Prostate gland (tissue), 2 donors: ENCODE measurements around the gene MAML1.

Source experiments
- POLR2A ChIP-seq: fragments of 450-650 bp; IDR thresholded peaks from one replicate; pipeline ENCODE4 v1.6.1; 2016; ENCODE audit warnings: antibody characterized with exemption, mild to moderate bottlenecking
- POLR2AphosphoS5 ChIP-seq: sonication (generic); formaldehyde crosslinking; IDR thresholded peaks from one replicate; pipeline ENCODE4 v1.6.1; 2017; ENCODE audit warnings: antibody characterized with exemption
- TF ChIP-seq, protein P1 (sequence below), 4 experiments: fragments of 200-600 bp in 2 of 4; fragments of 450-650 bp in 2 of 4; sonication (generic) in 2 of 4; IDR thresholded peaks; 1 replicate in 3 of 4; 2 replicates in 1 of 4; pipeline ENCODE4 v1.5.1; 2016 to 2019; ENCODE audit warnings: antibody characterized with exemption in 4 of 4, mild to moderate bottlenecking in 2 of 4, moderate library complexity in 2 of 4

GRCh38 chr5:179778591-179778990 lies 46.0 kb downstream of the MAML1 start:
- TF ChIP-seq, protein P1, sequence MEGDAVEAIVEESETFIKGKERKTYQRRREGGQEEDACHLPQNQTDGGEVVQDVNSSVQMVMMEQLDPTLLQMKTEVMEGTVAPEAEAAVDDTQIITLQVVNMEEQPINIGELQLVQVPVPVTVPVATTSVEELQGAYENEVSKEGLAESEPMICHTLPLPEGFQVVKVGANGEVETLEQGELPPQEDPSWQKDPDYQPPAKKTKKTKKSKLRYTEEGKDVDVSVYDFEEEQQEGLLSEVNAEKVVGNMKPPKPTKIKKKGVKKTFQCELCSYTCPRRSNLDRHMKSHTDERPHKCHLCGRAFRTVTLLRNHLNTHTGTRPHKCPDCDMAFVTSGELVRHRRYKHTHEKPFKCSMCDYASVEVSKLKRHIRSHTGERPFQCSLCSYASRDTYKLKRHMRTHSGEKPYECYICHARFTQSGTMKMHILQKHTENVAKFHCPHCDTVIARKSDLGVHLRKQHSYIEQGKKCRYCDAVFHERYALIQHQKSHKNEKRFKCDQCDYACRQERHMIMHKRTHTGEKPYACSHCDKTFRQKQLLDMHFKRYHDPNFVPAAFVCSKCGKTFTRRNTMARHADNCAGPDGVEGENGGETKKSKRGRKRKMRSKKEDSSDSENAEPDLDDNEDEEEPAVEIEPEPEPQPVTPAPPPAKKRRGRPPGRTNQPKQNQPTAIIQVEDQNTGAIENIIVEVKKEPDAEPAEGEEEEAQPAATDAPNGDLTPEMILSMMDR (IDR thresholded peaks at IDR 0.05), result no peak
- TF ChIP-seq POLR2A (no peak), POLR2AphosphoS5 (no peak)
